Right ventricle myocardium inferior (tissue), 1 donor: ENCODE measurements around the gene COLEC11. TPM values are rescaled to one million over a fixed set of nuclear protein-coding genes. Genes with fewer than 3 reads are reported as not detected.
"Not testable (repeated sequence)": the region's sequence is repeated elsewhere in the genome, so short reads cannot be mapped to it uniquely, and the experiment has no call there.

Experiments used
- ATAC-seq: fragments of 200-7000 bp; cut with Tn5 transposase; one replicate; pipeline ENCODE4 v1.9.1; 2020; ENCODE audit warnings: mild to moderate bottlenecking, moderate library complexity
- DNase-seq: peaks from one replicate; pipeline ENCODE4 v3.0.0; 2021; ENCODE audit errors: missing footprints
- intact Hi-C: fragments of 100-400 bp; cut with DNase I; formaldehyde crosslinking; loops from one replicate; pipeline ENCODE4 v1.11.0; 2022
- total RNA-seq: library from RNA; stranded (reverse); fragmentation: NEBNext Ultra II Directional; extraction: Animal tissue kit (Norgen Biotek cat#: 25700); gene quantifications from one replicate; pipeline ENCODE4 v1.2.1, GENCODE V29; 2021
- donor health status: DM: no; HTN: yes; CAD: no; lungs with severe emphysema.

Gene COLEC11
- total RNA-seq, 1 donor from 2014 or later, result 1.9 TPM

GRCh38 chr2:3615541-3616200 is 20.8 kb downstream of the COLEC11 start:
- intact Hi-C loops, DNase-seq, ATAC-seq: not testable (repeated sequence)

GRCh38 chr2:3616435-3617197 is 21.7 kb downstream of the COLEC11 start:
- ATAC-seq, intact Hi-C loops, DNase-seq: not testable (repeated sequence)

GRCh38 chr2:3617198-3617890 is 22.4 kb downstream of the COLEC11 start:
- intact Hi-C loops, result no loop called here
- ATAC-seq, result no peak
- DNase-seq, result no peak

- no peak for ATAC-seq
Measured at GRCh38 chr2:3618367-3618766, 23.5 kb downstream of the COLEC11 start.

GRCh38 chr2:3619033-3619432 is 24.1 kb downstream of the COLEC11 start:
- no peak for ATAC-seq
- intact Hi-C loops, result no loop called here
- DNase-seq, result no peak

More at GRCh38 chr2:3618367-3618766, 23.5 kb downstream of the COLEC11 start:
- intact Hi-C loops, result no loop called here
- DNase-seq, result no peak

GRCh38 chr2:3619661-3620060 is 24.7 kb downstream of the COLEC11 start:
- DNase-seq, intact Hi-C loops, ATAC-seq: not testable (repeated sequence)

GRCh38 chr2:3620834-3621233 is 25.9 kb downstream of the COLEC11 start:
- ATAC-seq (no peak), DNase-seq (no peak)
- intact Hi-C loops, result no loop called here

- intact Hi-C loops, result no loop called here
- no peak for ATAC-seq
- DNase-seq, result no peak
Measured at GRCh38 chr2:3622967-3623366, 28.1 kb downstream of the COLEC11 start.

- DNase-seq (no peak), ATAC-seq (no peak)
- intact Hi-C loops, result no loop called here
Measured at GRCh38 chr2:3624059-3624794, 29.3 kb downstream of the COLEC11 start.

GRCh38 chr2:3625186-3625585 is 30.3 kb downstream of the COLEC11 start:
- DNase-seq, result no peak
- ATAC-seq, result no peak
- intact Hi-C loops, result no loop called here

GRCh38 chr2:3626118-3626811 is 31.4 kb downstream of the COLEC11 start:
- intact Hi-C loops, result loop anchor here (2.0 kb wide), 1 partner anchor 31 kb away; the partner anchor contains the start of gene COLEC11
- DNase-seq (no peak), ATAC-seq (peak; percentile 56)

- ATAC-seq (no peak), DNase-seq (no peak)
- intact Hi-C loops, result loop anchor here (2.0 kb wide), 1 partner anchor 32 kb away; the partner anchor contains the start of gene COLEC11
Measured at GRCh38 chr2:3626812-3627499, 32.0 kb downstream of the COLEC11 start.

GRCh38 chr2:3627500-3628100 is 32.7 kb downstream of the COLEC11 start:
- ATAC-seq (no peak), DNase-seq (no peak)
- intact Hi-C loops, result loop anchor here (2.0 kb wide), 1 partner anchor 33 kb away; the partner anchor contains the start of gene COLEC11

- no peak for DNase-seq
- intact Hi-C loops, result no loop called here
- no peak for ATAC-seq
Measured at GRCh38 chr2:3628241-3628679, 33.3 kb downstream of the COLEC11 start.

- no peak for DNase-seq
- ATAC-seq, result no peak
- intact Hi-C loops, result no loop called here
Measured at GRCh38 chr2:3628800-3629199, 33.9 kb downstream of the COLEC11 start.

GRCh38 chr2:3630631-3631030 is 35.7 kb downstream of the COLEC11 start:
- intact Hi-C loops, result no loop called here
- no peak for DNase-seq

GRCh38 chr2:3631161-3631850 is 36.4 kb downstream of the COLEC11 start:
- intact Hi-C loops, result no loop called here
- no peak for DNase-seq
- no peak for ATAC-seq

More at GRCh38 chr2:3630631-3631030, 35.7 kb downstream of the COLEC11 start:
- no peak for ATAC-seq
